Mucosa of stomach (tissue), 1 donor: ENCODE results near the gene CAPN14.

Source experiments
- H3K27me3 ChIP-seq: one replicate; pipeline ENCODE4 v1.7.0; 2013; ENCODE audit warnings: mild to moderate bottlenecking, low read length; ENCODE audit not compliant: control insufficient read depth, insufficient read depth
- H3K36me3 ChIP-seq: one replicate; pipeline ENCODE4 v1.7.0; 2013; ENCODE audit warnings: low read length; ENCODE audit not compliant: control insufficient read depth, insufficient read depth
- H3K4me1 ChIP-seq: one replicate; pipeline ENCODE4 v1.7.0; 2013; ENCODE audit warnings: mild to moderate bottlenecking, low read length; ENCODE audit not compliant: control insufficient read depth, insufficient read depth
- H3K4me3 ChIP-seq: one replicate; pipeline ENCODE4 v1.7.0; 2013; ENCODE audit warnings: low read length
- H3K9ac ChIP-seq: one replicate; pipeline ENCODE4 v1.7.0; 2013; ENCODE audit warnings: mild to moderate bottlenecking, low read length, moderate library complexity
- H3K9me3 ChIP-seq: one replicate; pipeline ENCODE4 v1.7.0; 2013; ENCODE audit warnings: mild to moderate bottlenecking, low read length, moderate library complexity; ENCODE audit not compliant: control insufficient read depth
- donor health status: Pancreatic carcinoma.

The CAPN14 gene

DNA sequence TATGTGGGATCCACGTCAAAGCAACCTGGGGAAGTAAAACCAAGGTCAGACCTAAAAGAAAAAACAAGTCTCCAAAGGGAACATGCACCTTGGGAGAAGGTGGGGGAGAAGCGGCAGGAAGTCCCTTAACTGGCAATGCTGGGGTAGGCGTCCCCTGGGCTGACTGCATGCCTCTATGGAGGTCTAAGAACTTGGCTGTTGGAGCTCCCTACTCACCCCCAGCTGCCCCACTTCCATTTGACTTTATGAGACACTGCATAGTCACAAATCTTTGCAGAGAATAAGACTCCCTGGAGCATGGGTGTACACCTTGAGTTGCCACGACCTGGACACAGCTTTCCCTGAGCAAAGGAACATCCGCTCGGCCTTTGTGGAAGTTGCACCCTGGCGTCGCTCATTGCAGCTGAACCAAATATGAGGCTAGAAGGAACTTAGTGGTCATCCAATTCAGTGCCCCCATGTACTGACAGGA lies 2.8 kb downstream of the CAPN14 start:
- Histone ChIP-seq H3K9me3 (no peaks in the 10 kb centered on the region), H3K4me1 (peaks cover 17% of the 10 kb centered on the region), H3K27me3 (peaks cover 4% of the 10 kb centered on the region), H3K36me3 (no peaks in the 10 kb centered on the region), H3K4me3 (no peak overlapping the region), H3K9ac (no peak overlapping the region)

DNA sequence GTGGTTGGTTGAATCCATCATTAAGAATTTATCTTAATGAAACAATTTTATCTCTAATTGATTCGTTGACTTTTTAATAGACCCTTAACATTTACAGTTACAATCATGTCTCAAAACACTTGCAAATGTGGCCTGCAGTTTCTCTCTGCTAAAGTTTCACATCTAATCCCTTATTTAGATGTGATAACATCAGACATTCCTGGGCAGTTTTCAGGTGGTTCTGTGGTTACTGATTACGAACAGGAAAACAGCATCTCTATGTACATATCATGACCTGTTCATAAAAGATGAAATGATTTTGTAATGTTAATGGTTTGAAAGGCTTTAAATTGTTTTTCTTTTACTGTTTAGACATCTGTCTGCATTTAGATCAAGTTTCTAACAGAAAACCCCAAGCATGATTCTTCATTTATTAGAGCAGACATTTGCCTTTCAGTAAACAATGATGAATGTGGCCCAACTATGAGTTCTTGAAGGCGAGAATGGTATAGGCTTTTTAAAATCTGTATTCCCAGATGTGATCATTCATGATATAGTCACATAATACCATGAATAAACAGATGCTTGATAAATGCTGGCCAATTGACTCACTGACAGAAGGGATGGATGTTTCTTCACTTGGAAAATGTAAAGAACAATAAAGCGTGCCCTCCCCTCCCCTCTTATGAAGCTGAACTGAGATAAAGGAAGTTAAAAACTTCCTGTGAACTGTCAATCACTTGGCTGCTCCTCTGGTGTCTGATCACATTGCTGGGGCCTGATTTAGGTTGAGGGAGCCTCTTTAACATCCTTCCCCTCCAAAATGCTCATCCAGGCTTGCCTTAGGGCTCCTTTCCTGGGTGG lies 3.5 kb downstream of the CAPN14 start:
- H3K36me3 ChIP-seq, result no peaks in the 10 kb centered on the region
- H3K4me3 ChIP-seq, result no peak overlapping the region
- no peak overlapping the region for H3K9ac ChIP-seq
- no peaks in the 10 kb centered on the region for H3K9me3 ChIP-seq
- peaks cover 10% of the 10 kb centered on the region for H3K4me1 ChIP-seq
- peaks cover 4% of the 10 kb centered on the region for H3K27me3 ChIP-seq

DNA sequence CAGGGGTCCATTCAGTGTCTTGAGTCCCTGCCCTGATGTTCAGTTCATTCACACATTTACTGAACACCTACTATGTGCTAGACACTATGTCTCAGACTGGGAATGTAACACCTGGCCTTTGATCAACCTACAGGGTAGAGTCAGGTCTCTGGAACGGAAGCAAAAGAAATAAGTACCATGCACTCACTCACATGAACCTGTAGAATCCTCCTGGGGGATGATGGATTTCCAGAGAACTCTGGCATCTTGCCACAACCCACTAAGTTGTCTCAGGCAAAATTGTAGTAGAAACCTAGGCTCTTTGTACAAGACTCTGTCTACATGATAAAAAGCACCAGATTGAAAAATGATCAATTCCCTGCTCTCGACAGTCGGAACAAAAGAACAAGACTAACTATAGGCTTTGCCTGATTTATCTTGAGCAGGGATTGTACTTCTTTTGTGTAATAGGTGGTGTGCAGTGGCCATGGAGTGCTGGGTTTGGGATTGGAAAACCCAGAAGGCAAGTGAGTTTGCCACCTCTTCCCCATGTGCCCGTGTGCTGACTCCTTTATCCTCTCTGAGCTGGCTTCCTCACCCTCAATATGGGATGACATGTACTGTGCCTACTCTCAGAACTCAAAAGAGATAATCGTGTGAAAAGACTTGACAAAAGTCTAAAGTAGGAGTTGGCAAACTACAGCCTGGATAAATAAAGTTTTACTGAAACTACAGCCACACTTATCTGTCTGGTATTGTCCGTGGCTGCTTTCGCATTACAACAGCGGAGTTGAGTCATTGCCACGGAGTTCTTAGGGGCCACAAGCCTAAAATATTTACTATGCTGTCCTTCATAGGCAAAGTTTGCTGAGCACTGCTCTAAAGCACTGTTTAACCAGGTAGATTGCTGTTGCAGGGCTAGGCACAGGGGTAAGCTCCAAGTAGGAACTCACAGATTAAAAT lies 4.4 kb downstream of the CAPN14 start:
- Histone ChIP-seq H3K27me3 (peaks cover 4% of the 10 kb centered on the region), H3K4me3 (no peak overlapping the region), H3K9ac (no peak overlapping the region), H3K36me3 (no peaks in the 10 kb centered on the region), H3K4me1 (peaks cover 1% of the 10 kb centered on the region), H3K9me3 (no peaks in the 10 kb centered on the region)

DNA sequence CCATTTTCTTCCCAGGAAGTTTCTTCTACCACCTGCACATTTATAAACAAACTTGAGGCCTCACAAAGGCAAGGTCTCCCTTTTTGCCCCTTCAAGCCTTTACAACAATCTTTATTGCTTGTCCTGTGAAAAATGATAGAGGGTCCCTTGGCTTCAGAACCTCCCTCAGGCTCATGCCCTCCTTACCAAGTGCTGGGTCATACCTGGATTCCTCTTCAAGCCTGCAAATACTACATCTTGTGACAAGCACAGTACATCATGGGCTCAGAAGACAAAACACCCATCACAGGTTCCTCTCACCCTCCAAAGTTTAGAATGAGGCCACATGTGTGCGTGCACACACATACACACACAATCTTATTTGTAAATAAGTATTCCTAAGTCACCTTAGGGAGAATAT lies 9.1 kb downstream of the CAPN14 start:
- H3K4me3 ChIP-seq, result no peak overlapping the region
- no peak overlapping the region for H3K9ac ChIP-seq
- H3K4me1 ChIP-seq, result no peaks in the 10 kb centered on the region
- no peaks in the 10 kb centered on the region for H3K36me3 ChIP-seq
- H3K9me3 ChIP-seq, result no peaks in the 10 kb centered on the region
- peaks cover 2% of the 10 kb centered on the region for H3K27me3 ChIP-seq

DNA sequence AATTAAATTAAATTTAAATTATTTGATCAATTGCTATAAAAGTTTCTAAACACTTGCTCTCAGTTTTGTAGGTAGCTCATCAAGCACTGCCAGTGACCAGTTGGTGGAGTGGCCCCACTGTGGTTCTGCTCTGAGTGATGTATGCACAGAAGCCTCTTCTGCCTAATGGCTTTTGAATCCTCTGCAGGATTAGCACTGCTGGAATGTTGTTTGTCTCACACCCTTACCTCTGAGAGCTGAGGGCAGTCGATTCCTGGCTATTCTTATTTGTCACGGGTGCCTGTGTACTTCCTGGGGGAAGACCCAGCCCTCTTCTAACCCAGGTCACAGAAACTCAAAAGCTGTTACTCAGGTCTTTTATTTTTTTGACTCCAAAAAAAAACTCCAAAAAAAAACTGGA lies 9.5 kb downstream of the CAPN14 start:
- Histone ChIP-seq H3K4me1 (no peaks in the 10 kb centered on the region), H3K4me3 (no peak overlapping the region), H3K9me3 (no peaks in the 10 kb centered on the region), H3K36me3 (no peaks in the 10 kb centered on the region), H3K27me3 (peaks cover 2% of the 10 kb centered on the region), H3K9ac (no peak overlapping the region)

DNA sequence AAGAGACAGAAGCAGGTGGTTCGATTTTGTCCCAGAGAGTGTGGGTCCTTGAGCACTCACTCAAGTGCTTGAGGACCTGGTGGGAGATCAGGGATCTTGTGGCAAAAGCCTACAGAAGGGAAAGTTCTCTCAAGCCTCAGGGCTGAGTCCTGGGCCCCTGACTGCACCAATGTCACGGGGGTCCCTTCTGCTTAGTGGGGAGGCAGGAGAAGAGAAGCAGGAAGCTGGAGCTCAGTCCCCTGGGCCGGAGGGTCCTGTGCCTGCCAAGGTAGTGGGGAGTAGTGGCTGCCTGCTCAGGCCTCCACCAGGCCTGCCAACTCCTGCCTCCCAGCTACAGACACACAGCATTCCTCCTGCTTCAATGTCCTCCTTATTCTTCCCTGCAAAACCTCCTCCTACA lies 11.7 kb downstream of the CAPN14 start:
- H3K27me3 ChIP-seq, result peaks cover 2% of the 10 kb centered on the region
- H3K4me1 ChIP-seq, result no peaks in the 10 kb centered on the region
- no peaks in the 10 kb centered on the region for H3K9me3 ChIP-seq
- no peaks in the 10 kb centered on the region for H3K36me3 ChIP-seq
- no peak overlapping the region for H3K4me3 ChIP-seq
- H3K9ac ChIP-seq, result no peak overlapping the region

DNA sequence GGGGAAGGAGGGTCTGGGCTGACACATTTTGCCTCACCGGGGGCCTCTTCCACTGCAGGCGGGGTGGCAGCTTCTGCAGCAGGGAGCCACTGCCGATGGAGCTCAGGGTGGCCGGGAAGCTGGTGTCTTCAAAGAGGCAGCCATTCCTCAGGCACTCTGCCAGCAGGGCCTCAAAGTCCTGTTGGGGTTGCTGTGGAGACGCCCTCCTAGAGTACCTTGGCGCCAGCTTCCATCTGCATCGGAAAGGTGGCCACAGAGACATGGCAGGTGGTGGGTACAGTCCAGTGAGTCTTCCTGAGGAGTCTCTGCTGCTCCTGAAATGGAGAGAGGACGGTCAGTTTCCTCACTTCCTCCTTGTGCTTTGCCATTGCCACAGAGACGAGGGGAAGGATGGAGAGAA lies 12.1 kb downstream of the CAPN14 start:
- Histone ChIP-seq H3K9ac (no peak overlapping the region), H3K4me3 (no peak overlapping the region), H3K27me3 (peaks cover 2% of the 10 kb centered on the region), H3K36me3 (no peaks in the 10 kb centered on the region), H3K4me1 (no peaks in the 10 kb centered on the region), H3K9me3 (no peaks in the 10 kb centered on the region)

DNA sequence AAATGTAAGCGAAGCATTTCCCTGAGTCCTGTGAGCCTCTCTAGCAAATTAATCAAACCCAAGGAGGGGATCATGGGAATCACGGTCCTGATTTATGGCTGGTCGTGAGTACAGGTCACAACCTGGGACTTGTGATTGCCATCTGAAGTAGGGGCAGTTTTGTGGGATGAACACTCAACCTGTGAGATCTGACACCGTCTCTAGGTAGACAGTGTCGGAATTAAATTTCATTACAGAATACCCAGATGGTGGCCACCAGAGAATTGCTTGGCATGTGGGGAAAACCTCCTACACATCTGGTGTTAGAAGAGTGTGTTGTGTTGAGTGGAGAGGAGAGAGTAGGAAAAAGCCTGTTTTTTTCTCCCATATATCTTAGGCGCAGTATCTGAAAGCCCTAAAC lies 12.5 kb downstream of the CAPN14 start:
- Histone ChIP-seq H3K9me3 (no peaks in the 10 kb centered on the region), H3K9ac (no peak overlapping the region), H3K4me1 (no peaks in the 10 kb centered on the region), H3K27me3 (peaks cover 2% of the 10 kb centered on the region), H3K4me3 (no peak overlapping the region), H3K36me3 (no peaks in the 10 kb centered on the region)

DNA sequence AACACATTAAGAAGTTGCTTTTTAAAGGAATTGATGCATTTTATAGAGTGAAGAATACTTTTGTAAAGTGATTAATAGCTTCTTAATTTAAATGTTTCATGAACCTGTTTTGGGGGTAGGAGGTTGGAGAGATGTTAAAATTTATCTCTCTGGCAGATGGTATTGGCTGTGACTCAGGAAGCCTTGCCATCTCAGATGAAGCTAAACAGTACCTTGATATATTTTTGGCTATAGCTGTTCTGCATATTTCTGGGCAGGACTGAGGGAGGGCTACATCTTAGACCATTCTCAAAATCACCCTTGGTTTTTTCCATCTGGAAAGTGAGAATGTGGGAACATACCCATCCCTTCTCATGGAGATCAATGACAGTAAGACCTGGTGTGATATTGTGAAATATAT lies 13.4 kb downstream of the CAPN14 start:
- Histone ChIP-seq H3K4me3 (no peak overlapping the region), H3K4me1 (no peaks in the 10 kb centered on the region), H3K9ac (no peak overlapping the region), H3K9me3 (no peaks in the 10 kb centered on the region), H3K36me3 (no peaks in the 10 kb centered on the region), H3K27me3 (peaks cover 2% of the 10 kb centered on the region)

DNA sequence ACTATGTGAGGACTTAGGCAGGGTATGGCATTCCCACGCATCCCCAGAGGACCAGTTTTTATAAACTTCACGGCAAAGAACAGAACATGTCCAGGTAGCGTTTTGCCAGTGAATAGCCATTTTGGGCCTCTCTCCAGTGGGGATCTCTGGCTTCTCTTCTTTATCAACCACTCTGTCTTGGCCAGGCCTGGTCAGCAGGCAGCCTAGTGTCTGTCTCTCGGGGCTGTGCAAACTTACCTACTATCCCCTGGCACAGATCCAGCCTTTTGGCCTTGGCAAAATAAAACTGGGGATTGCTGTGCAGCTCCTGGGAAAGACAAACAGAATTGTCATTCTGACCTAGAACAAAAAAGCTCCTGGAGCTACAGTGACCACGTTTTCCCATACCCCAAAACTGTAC lies 14.5 kb downstream of the CAPN14 start:
- Histone ChIP-seq H3K36me3 (no peaks in the 10 kb centered on the region), H3K9ac (no peak overlapping the region), H3K9me3 (no peaks in the 10 kb centered on the region), H3K4me1 (no peaks in the 10 kb centered on the region), H3K4me3 (no peak overlapping the region), H3K27me3 (peaks cover 2% of the 10 kb centered on the region)

DNA sequence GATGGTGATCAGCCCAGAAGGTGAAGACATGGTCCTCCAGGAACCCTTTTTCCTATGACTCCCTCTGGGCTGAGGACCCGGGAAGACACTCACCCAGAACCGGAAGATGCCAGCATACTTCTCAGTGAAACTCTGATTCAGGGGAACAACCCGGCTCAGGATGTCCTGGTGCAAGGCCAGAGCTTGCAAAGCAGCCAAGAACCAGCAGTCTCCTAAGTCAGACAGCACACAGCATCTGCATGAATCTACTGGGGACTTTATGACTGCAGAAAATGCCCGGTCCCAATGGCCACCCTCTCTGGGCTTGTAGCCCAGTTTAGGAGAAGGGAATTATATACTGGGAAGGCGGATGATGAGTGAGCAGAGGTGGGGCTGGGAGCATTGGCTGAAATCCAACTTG lies 15.3 kb downstream of the CAPN14 start:
- Histone ChIP-seq H3K9me3 (no peaks in the 10 kb centered on the region), H3K4me3 (no peak overlapping the region)

DNA sequence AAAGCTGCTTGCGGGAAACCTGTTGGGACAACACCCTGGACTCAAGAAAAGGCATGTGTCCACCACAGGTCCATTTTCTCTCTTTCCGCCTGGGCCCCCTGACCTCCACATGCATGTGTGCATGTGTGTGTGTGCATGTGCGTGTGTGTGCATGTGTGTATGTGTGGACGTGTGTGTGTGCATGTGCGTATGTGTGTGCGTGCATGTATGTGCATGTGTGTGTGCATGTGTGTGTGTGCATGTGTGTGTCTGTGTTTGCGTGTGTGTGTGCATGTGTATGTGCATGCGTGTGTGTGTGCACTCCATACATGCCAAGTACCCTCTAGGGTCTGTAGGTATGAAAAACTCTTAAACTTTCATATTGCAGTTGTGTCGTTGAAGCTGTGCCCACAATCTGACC lies 16.3 kb downstream of the CAPN14 start:
- Histone ChIP-seq H3K9ac (no peak overlapping the region), H3K36me3 (no peaks in the 10 kb centered on the region), H3K4me3 (no peak overlapping the region), H3K9me3 (no peaks in the 10 kb centered on the region), H3K4me1 (no peaks in the 10 kb centered on the region), H3K27me3 (peaks cover 2% of the 10 kb centered on the region)

More for the DNA sequence above, 15.3 kb downstream of the CAPN14 start:
- H3K36me3 ChIP-seq, result no peaks in the 10 kb centered on the region
- no peaks in the 10 kb centered on the region for H3K4me1 ChIP-seq
- H3K27me3 ChIP-seq, result peaks cover 2% of the 10 kb centered on the region
- no peak overlapping the region for H3K9ac ChIP-seq
